HEK293T (cell line): ENCODE measurements around the gene FCMR.
A peak's percentile ranks its signal among the peaks of the same experiment; 100 is the strongest.

Experiments used
- CTCF ChIA-PET: fragments of 350-600 bp; formaldehyde crosslinking; extraction: SDS; loops from one replicate; lab custom pipeline; 2021; ENCODE audit warnings: antibody characterized with exemption, inconsistent platforms; lab: Yijun Ruan, JAX
- POLR2A ChIA-PET: fragments of 350-600 bp; formaldehyde crosslinking; extraction: SDS; loops from one replicate; lab custom pipeline; 2020; ENCODE audit warnings: antibody characterized with exemption, inconsistent platforms; lab: Yijun Ruan, JAX
- DNase-seq: peaks from one replicate; pipeline ENCODE4 v3.0.0; 2012; ENCODE audit warnings: mixed read lengths; ENCODE audit errors: extremely low spot score
- ARNT ChIP-seq: fragments of 450-650 bp; IDR thresholded peaks from 2 replicates; pipeline ENCODE4 v1.6.1; 2017; ENCODE audit warnings: mild to moderate bottlenecking
- BHLHE40 ChIP-seq: fragments of 450-650 bp; IDR thresholded peaks from 2 replicates; pipeline ENCODE4 v1.6.1; 2016; ENCODE audit warnings: mild to moderate bottlenecking, moderate library complexity, borderline replicate concordance
- CTBP1 ChIP-seq: fragments of 450-650 bp; IDR thresholded peaks from 2 replicates; pipeline ENCODE4 v1.6.1; 2016; ENCODE audit warnings: borderline replicate concordance
- ELF4 ChIP-seq: fragments of 450-650 bp; IDR thresholded peaks from 2 replicates; pipeline ENCODE4 v1.6.1; 2017; ENCODE audit warnings: antibody characterized with exemption
- FOXA1 ChIP-seq: fragments of 450-650 bp; IDR thresholded peaks from 2 replicates; pipeline ENCODE4 v1.6.1; 2016; ENCODE audit warnings: mild to moderate bottlenecking
- FOXK2 ChIP-seq: fragments of 450-650 bp; IDR thresholded peaks from 2 replicates; pipeline ENCODE4 v1.6.1; 2016; ENCODE audit warnings: mild to moderate bottlenecking
- FOXM1 ChIP-seq: fragments of 450-650 bp; IDR thresholded peaks from 2 replicates; pipeline ENCODE4 v1.6.1; 2017; ENCODE audit warnings: mild to moderate bottlenecking, borderline replicate concordance
- HDGF ChIP-seq: fragments of 450-650 bp; IDR thresholded peaks from 2 replicates; pipeline ENCODE4 v1.6.1; 2017; ENCODE audit warnings: antibody characterized with exemption, borderline replicate concordance
- L3MBTL2 ChIP-seq: fragments of 450-650 bp; conservative IDR thresholded peaks from 2 replicates; pipeline ENCODE4 v1.6.1; 2016; ENCODE audit warnings: mild to moderate bottlenecking
- LEF1 ChIP-seq: fragments of 450-650 bp; IDR thresholded peaks from 2 replicates; pipeline ENCODE4 v1.6.1; 2017; ENCODE audit warnings: mild to moderate bottlenecking, borderline replicate concordance
- NFRKB ChIP-seq: fragments of 450-650 bp; IDR thresholded peaks from 2 replicates; pipeline ENCODE4 v1.6.1; 2016; ENCODE audit warnings: mild to moderate bottlenecking, moderate library complexity
- PKNOX1 ChIP-seq: fragments of 450-650 bp; IDR thresholded peaks from 2 replicates; pipeline ENCODE4 v1.6.1; 2016
- SP1 ChIP-seq: fragments of 450-650 bp; IDR thresholded peaks from 2 replicates; pipeline ENCODE4 v1.6.1; 2017
- SUZ12 ChIP-seq: fragments of 450-650 bp; IDR thresholded peaks from 2 replicates; pipeline ENCODE4 v1.6.1; 2016; ENCODE audit warnings: mild to moderate bottlenecking
- TARDBP ChIP-seq: fragments of 450-650 bp; IDR thresholded peaks from 2 replicates; pipeline ENCODE4 v1.6.1; 2016
- ZNF384 ChIP-seq: fragments of 450-650 bp; IDR thresholded peaks from 2 replicates; pipeline ENCODE4 v1.6.1; 2016

The FCMR gene

GRCh38 chr1:206866062-206866461 is 55.7 kb downstream of the FCMR start:
- ChIA-PET CTCF (interaction anchor here (1.1 to 2.0 kb wide), 2 partner anchors 29 to 46 kb away, joined by 3 to 17 read pairs; no protein-coding TSS in a partner anchor), POLR2A (no interaction called here)
- DNase-seq: no peak
- TF ChIP-seq PKNOX1: no peak
- TF ChIP-seq ZNF384: no peak
- TF ChIP-seq FOXM1: no peak

GRCh38 chr1:206864939-206865671 is 56.6 kb downstream of the FCMR start, which contains the start of gene IL20:
IL20 (plus strand) TSS chr1:206865623; CDS start chr1:206865853, 230 bp downstream.
- ChIA-PET CTCF (interaction anchor here (0.7 to 2.0 kb wide), 6 partner anchors 20 to 47 kb away, joined by 3 to 17 read pairs (median 4); no protein-coding TSS in a partner anchor), POLR2A (no interaction called here)
- TF ChIP-seq ARNT (no peak), NFRKB (no peak), SUZ12 (no peak), PKNOX1 (no peak), FOXA1 (no peak), SP1 (no peak)
- peak; percentile 90 for DNase-seq

- no peak for DNase-seq
- POLR2A ChIA-PET: no interaction called here
- CTCF ChIA-PET: no interaction called here
- TF ChIP-seq NFRKB (no peak), ELF4 (no peak), ZNF384 (no peak), CTBP1 (no peak), PKNOX1 (no peak), BHLHE40 (no peak), SP1 (no peak), FOXK2 (no peak), TARDBP (no peak), HDGF (no peak)
Measured at GRCh38 chr1:206863266-206863665, 58.5 kb downstream of the FCMR start.

- ChIA-PET POLR2A (no interaction called here), CTCF (interaction anchor here (0.6 to 1.3 kb wide), 2 partner anchors 53 to 643 kb away, joined by 3 to 4 read pairs; no protein-coding TSS in a partner anchor)
- no peak for DNase-seq
- TF ChIP-seq TARDBP (no peak), PKNOX1 (no peak), FOXK2 (no peak), FOXM1 (no peak), ZNF384 (no peak), LEF1 (no peak), ARNT (no peak), NFRKB (no peak), CTBP1 (no peak), SP1 (no peak), L3MBTL2 (no peak), SUZ12 (no peak), BHLHE40 (no peak), ELF4 (no peak), HDGF (no peak), FOXA1 (no peak)
Measured at GRCh38 chr1:206860165-206860564, 61.6 kb downstream of the FCMR start.

- ChIA-PET CTCF (interaction anchor here (1.3 kb wide), 1 partner anchor 54 kb away, joined by 3 read pairs; no protein-coding TSS in a partner anchor), POLR2A (no interaction called here)
- no peak for DNase-seq
- TF ChIP-seq ARNT: no peak
- TF ChIP-seq FOXM1: no peak
- TF ChIP-seq NFRKB: no peak
- no peak for TF ChIP-seq ZNF384
Measured at GRCh38 chr1:206859082-206859521, 62.6 kb downstream of the FCMR start.
